ENCODE data around the gene ARHGAP22.

The ARHGAP22 gene

DNA sequence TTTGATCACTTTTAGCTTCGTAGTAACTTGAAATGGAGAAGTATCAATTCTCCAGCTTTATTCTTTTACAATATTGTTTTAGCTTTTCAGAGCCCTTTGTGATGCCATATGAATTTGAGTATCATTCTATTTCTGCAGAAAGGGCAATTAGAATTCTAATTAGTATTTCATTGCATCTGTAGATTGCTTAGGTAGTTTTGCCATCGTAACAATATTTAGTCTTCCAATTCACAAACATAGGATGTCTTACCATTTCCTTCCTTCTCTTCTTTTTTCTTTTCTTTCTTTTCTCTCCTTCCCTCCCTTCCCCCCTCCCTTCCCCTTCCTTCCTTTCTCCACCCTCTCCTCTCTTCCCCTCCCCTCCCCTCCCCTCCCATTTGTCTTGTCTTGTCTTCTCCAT, 193.4 kb downstream of the ARHGAP22 start:
- in situ Hi-C loops (cut with MboI; ENCODE audit: low sequenced_read_pairs, unreplicated experiment) = no loop called here
- no peak for DNase-seq (ENCODE audit: low spot score)
- no peak for TF ChIP-seq CTCF (IDR thresholded peaks at IDR 0.05; ENCODE audit: borderline replicate concordance, control extremely low read depth, extremely low read depth, insufficient read depth, missing control alignments)

DNA sequence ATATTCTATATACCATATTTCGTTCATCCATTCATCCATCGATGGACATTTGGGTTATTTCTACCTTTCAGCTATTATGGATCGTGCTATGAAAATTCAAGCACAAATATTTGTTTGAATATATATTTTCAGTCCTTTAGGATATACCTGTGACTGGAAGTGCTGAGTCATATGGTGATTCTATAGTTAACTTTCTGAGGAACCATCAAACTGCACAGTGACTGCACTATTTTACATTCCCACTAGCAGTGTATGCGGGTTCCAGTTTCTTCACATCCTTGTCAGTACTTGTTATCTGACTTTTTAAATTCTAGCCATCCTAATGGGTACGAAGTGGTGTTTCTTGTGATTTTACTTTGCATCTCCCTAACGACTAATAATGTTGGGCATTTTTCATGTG, 194.4 kb downstream of the ARHGAP22 start:
- in situ Hi-C loops (cut with MboI; ENCODE audit: low sequenced_read_pairs, unreplicated experiment) = no loop called here
- DNase-seq (ENCODE audit: low spot score) = no peak
- no peak for TF ChIP-seq CTCF (IDR thresholded peaks at IDR 0.05; ENCODE audit: borderline replicate concordance, control extremely low read depth, extremely low read depth, insufficient read depth, missing control alignments)

- in situ Hi-C loops (cut with MboI; ENCODE audit: low sequenced_read_pairs, unreplicated experiment) = no loop called here
- no peak for DNase-seq (ENCODE audit: low spot score)
- TF ChIP-seq CTCF (IDR thresholded peaks at IDR 0.05; ENCODE audit: borderline replicate concordance, control extremely low read depth, extremely low read depth, insufficient read depth, missing control alignments) = no peak
Measured at GRCh38 chr10:48406658-48407057, 198.2 kb downstream of the ARHGAP22 start.

- TF ChIP-seq CTCF (IDR thresholded peaks at IDR 0.05; ENCODE audit: borderline replicate concordance, control extremely low read depth, extremely low read depth, insufficient read depth, missing control alignments) = no peak
- in situ Hi-C loops (cut with MboI; ENCODE audit: low sequenced_read_pairs, unreplicated experiment) = no loop called here
- DNase-seq (ENCODE audit: low spot score) = no peak
Measured at GRCh38 chr10:48406204-48406603, 198.7 kb downstream of the ARHGAP22 start.

DNA sequence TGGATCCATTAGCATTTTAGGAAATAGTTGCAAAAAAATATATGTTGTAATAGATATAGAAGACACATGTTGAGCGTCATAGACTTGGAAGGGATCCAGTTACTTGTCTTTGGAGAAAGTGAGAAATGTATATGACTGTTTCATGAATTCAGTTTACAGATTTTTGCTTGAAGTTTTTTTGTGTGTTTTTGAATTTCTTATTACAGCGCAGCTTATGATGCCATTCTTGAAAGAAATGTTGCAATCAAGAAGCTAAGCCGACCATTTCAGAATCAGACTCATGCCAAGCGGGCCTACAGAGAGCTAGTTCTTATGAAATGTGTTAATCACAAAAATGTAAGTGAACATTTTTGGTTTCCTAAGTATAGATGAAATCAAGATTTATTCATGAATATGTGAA, 200.2 kb downstream of the ARHGAP22 start:
- in situ Hi-C loops (cut with MboI; ENCODE audit: low sequenced_read_pairs, unreplicated experiment) = no loop called here
- no peak for TF ChIP-seq CTCF (IDR thresholded peaks at IDR 0.05; ENCODE audit: borderline replicate concordance, control extremely low read depth, extremely low read depth, insufficient read depth, missing control alignments)
- no peak for DNase-seq (ENCODE audit: low spot score)

DNA sequence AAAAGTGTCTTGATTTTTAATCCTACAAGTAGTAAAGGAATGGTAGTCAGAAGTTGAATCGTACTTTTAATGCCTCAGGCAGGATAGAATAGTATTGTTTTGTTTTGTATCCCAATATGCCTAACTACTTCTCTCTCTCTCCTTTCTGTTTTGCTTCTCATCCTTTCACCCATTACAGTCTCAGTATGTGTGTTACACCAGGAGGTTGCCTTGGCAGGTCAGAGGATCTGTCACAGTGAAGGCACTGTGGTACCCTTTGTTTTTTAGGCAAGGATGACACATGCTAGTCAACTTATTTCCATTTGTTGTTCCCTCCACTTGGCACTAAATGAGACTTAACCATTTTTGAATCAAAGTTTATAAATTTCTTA, 204.0 kb downstream of the ARHGAP22 start:
- DNase-seq (ENCODE audit: low spot score) = no peak
- TF ChIP-seq CTCF (IDR thresholded peaks at IDR 0.05; ENCODE audit: borderline replicate concordance, control extremely low read depth, extremely low read depth, insufficient read depth, missing control alignments) = no peak
- in situ Hi-C loops (cut with MboI; ENCODE audit: low sequenced_read_pairs, unreplicated experiment) = no loop called here
